GM21528 (cell line): Measurements from ENCODE around the gene EMC9.
A peak's percentile ranks its signal among the peaks of the same experiment; 100 is the strongest.

Source experiments
- ATAC-seq: cut with Tn5 transposase; IDR thresholded peaks from one replicate; pipeline ENCODE4 v1.9.1; 2021; ENCODE audit warnings: mild to moderate bottlenecking, moderate library complexity; ENCODE audit not compliant: unreplicated experiment, low FRiP score

EMC9 gene

GRCh38 chr14:24177891-24178290 lies 36.5 kb upstream of the EMC9 start:
- ATAC-seq = no peak

DNA sequence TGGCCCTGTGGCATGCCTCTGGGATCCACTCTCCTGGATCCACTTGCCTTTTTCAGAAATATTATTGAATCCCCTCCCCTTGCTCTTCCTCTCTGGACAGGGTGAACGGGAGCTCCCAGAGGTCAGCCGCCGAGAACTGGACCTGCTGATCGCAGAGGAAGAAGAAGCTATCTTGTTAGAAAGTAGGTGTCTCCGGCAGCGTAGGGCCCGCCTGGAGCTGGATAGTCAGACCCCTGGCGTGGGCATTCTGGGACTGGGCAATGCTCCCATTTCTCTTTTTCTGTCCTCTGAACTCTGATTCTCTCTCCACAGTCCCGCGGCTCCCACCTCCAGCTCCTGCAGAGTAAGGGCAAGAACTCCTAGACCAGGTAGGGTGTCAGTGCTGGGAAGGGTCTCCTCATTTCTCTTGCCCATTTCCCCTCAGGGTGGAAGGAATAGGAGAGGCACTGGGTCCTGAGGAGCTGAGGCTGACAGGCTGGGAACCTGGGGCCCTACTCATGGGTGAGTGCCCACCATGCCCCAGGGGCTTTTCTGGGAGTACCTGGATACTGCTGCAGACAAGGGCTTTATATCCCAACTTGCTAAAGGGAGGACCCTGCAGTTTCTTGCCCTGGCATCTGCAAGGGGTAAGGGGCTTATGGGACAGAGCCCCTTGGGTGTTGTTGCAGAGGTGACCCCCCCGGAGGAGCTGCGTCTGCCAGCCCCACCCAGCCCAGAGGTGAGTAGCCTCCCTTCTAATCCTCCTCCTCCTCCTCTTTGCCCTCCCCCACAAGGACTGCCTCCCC lies 35.8 kb upstream of the EMC9 start:
- no peak for ATAC-seq

DNA sequence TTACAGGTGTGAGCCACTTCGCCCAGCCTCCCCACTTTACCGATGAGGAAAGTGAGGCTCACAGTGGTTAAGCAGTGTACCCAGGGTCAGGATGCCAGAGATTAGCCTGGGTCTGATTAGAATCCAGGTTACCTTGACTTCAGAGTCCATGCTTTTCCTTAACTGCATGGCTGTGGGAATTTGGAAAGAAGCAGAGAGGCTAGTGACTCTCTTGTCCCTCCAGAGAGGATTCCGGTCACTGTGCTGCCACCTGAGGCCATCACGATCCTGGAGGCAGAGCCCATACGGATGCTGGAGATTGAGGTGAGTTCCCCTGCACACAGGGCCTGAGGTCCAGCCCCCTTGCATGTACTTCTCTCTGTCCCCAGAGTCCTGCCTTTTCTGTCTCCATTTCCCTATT lies 35.2 kb upstream of the EMC9 start:
- ATAC-seq = no peak

- no peak for ATAC-seq
Measured at GRCh38 chr14:24172871-24173281, 31.5 kb upstream of the EMC9 start.

GRCh38 chr14:24172261-24172860 lies 31.0 kb upstream of the EMC9 start:
- ATAC-seq = no peak

GRCh38 chr14:24171422-24172260 lies 30.2 kb upstream of the EMC9 start, which contains the start of gene REC8:
Gene REC8 (plus strand): TSS chr14:24172080. CDS start chr14:24172553, 473 bp downstream.
- peak; percentile 72 for ATAC-seq

GRCh38 chr14:24167469-24168114 lies 26.2 kb upstream of the EMC9 start:
- no peak for ATAC-seq

DNA sequence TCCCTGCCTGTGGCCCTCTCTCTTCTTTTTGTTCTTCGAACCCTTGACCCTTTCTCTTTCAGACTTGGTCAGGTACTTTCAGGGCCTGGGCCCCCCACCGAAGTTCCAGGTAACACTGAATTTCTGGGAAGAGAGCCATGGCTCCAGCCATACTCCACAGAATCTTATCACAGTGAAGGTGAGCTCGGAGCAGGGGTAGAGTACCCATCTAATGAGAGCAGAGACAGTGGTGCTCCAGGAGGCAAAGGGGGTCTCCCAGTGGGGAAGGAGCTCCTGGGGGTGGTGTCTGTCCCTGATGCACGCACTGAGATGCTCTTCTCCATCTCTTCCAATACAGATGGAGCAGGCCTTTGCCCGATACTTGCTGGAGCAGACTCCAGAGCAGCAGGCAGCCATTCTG lies 24.4 kb upstream of the EMC9 start:
- ATAC-seq = no peak

GRCh38 chr14:24164518-24164991 lies 23.2 kb upstream of the EMC9 start:
- no peak for ATAC-seq

DNA sequence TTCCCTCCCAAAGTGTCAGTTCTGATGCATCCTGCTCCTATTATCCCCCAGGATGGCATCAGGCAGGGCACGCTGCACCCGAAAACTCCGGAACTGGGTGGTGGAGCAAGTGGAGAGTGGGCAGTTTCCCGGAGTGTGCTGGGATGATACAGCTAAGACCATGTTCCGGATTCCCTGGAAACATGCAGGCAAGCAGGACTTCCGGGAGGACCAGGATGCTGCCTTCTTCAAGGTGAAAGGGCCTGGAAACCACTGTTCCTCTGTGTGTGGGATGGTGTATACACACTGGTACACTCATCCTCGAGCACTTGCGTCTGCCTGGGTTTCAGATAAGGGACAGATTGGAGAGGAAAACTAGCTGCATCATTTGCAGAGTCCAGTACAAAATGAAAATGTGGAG lies 20.7 kb upstream of the EMC9 start:
- ATAC-seq = no peak

DNA sequence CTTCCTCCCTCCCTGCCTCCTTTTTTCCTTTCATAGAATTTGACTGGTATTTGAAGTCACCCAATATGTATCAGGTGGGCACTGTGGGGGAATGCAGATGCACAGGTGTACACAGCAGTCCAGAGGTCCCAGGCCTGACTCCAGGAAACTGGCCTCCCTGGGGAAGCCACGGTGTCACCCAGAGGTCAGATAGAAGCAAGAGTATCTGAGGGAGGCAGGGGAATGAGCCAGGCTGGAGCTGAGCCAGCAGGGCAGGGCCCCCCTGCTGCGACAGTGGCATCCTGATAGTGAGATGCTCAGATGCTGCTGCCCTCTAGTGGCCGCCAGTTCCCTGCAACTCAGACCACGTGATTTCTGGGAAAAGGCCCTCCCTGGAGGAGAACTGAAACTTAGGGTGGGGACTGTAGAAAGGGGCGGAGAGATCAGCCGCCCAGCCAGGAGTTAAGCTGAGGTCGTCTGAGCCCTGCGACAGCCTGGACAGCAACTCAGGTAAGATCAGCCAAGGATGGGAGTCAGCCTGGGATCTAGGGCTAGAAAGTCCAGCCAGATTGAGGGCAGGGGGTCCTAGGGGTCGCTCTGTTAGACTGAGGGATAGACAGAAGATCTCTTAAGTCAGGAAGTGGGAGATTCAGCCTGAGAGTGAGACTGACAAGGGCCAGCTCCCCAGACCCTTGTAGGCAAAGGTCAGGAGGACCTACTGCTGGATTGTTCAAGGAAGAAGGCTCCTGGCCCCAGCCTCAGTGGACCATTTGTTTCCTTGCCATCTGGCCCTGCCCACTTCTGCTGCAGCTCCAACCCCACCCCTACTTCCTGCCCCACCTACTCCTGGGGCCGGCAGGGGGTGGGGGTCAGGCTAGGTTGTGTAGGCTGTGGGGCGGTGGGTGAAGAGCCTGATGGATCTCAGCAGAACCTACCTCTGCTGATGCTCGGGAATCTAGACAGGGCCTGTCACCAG lies 19.7 kb upstream of the EMC9 start, which contains the start of gene IRF9:
Gene IRF9 (plus strand): TSS at position 416 of the 955 bp plus-strand sequence. CDS start 880 bp downstream, outside the sequence.
- ATAC-seq = peak; percentile 84

- peak; percentile 5 for ATAC-seq
Measured at GRCh38 chr14:24160499-24160849, 19.1 kb upstream of the EMC9 start.

DNA sequence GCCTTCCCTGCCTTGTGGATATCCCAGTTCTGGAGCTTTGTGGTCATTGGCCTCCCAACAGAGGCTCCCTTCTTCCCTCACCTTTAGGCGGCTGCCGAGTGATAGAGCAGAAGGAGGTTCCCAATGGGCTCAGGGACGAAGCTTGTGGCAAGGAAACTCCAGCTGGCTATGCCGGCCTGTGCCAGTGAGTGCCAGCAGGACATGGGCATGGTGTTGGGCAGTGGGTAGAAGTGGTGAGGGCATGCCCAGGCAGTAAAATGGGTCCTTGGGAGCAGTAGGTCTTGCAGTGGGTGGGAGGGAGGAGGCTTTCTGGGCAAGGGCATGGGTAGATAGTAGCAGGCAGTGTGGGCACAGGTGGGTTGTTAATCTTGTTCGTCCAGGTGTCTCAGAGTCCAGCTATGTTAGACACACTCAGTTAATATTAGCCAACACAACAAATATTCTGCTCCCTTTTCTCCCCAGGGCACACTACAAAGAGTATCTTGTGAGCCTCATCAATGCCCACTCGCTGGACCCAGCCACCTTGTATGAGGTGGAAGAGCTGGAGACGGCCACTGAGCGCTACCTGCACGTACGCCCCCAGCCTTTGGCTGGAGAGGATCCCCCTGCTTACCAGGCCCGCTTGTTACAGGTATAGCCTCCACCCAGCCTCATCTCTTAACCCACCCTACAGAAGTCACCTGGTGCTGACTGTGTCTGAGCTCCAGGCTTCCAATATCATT lies 18.5 kb upstream of the EMC9 start:
- no peak for ATAC-seq

GRCh38 chr14:24157331-24157730 lies 15.9 kb upstream of the EMC9 start:
- no peak for ATAC-seq

DNA sequence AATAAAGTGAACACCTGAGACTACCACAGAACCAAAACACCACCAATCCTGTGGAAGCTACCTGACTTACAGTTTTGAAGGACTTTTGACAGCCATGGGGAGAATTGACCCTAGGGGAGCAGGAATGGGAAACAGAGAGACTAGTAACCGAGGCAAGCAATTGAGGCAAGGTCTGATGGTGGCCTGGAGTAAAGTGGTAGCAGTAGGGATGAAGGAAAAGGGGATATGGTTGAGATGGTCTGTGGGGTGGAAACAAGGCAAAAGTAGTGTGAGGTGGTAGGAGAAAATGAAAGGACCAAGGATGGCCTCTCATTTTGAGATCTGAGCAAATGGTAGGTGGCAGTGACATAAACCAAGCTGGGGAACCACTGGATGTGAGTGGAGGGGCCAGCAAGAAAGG lies 15.4 kb upstream of the EMC9 start:
- no peak for ATAC-seq

DNA sequence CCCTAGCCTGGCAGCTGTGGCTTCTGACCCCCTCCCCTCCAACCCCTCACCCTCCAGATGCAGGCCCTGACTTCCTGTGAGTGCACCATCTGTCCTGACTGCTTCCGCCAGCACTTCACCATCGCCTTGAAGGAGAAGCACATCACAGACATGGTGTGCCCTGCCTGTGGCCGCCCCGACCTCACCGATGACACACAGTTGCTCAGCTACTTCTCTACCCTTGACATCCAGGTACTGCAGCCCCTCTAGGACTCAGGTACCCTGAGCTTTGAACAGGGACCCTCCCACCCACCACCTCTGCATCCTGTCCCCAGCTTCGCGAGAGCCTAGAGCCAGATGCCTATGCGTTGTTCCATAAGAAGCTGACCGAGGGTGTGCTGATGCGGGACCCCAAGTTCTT lies 13.7 kb upstream of the EMC9 start:
- no peak for ATAC-seq

DNA sequence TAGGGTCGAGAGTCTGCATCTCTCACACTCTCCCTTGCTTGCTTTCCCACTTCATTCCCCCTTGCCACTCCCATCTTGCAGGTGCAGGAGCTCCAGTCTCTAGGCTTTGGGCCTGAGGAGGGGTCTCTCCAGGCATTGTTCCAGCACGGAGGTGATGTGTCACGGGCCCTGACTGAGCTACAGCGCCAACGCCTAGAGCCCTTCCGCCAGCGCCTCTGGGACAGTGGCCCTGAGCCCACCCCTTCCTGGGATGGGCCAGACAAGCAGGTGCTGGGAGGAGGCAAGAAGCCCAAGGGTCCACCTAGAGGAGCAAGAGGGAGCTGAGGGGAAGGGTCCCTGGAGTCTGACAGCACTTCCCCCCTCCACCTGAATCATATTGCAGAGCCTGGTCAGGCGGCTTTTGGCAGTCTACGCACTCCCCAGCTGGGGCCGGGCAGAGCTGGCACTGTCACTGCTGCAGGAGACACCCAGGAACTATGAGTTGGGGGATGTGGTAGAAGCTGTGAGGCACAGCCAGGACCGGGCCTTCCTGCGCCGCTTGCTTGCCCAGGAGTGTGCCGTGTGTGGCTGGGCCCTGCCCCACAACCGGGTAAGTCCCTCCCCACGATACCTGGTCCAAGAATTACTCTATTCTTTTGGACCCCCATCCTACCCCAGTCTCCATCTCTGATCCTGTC lies 10.2 kb upstream of the EMC9 start:
- ATAC-seq = no peak

- no peak for ATAC-seq
Measured at GRCh38 chr14:24150993-24151392, 9.6 kb upstream of the EMC9 start.
